Right lobe of liver (tissue), 4 donors: ENCODE measurements around the gene CECR2.

Experiments
- POLR2A ChIP-seq: fragments of 450-650 bp; IDR thresholded peaks from one replicate; pipeline ENCODE4 v1.6.1; 2017; ENCODE audit warnings: antibody characterized with exemption, mild to moderate bottlenecking
- TF ChIP-seq, protein P1 (sequence below), 4 donors: fragments of 200-600 bp in 3 of 4; fragments of 450-650 bp in 1 of 4; IDR thresholded peaks; one replicate each; pipeline versions ENCODE4 v1.5.1 to v1.8.0; 2016 to 2022; ENCODE audit warnings: antibody characterized with exemption in 4 of 4, mild to moderate bottlenecking in 2 of 4
- donor health status: DM: no; HTN: no; CAD: no.
- donor health status: DM: no; HTN: no; CAD: no.
- donor health status: DM: no; HTN: yes; CAD: no.

DNA sequence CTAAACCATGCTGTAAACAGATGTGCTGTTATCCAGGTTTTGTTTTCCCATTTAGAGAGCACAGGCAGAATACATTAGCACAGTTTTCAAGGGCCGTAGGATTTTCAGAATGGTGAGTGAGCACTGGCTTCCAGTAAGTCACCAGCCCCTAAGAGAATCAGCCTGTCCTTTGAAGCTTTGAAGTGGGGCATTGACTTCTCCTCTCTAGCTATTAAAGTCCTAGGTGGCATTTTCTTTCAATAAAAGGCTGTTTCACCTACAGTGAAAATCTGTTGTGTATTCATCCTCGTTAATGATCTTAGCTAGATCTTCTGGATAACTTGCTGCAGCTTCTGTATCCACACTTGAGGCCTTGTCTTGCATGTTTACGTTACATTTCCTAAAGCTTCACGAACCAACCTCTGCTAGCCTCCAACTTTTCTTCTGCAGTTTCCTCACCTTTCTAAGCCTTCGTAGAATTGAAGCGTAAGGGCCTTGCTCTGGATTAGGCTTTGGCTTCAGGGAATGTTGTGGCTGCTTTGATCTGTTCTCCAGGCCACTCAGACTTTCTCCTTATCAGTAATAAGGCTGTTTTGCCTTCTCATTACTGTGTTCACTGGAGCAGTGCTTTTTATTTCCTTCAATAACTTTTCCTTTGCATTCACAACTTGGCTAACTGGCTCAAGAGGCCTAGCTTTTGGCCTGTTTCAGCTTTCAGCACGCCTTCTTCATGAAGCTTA is 15.5 kb downstream of the CECR2 start:
- TF ChIP-seq, protein P1, sequence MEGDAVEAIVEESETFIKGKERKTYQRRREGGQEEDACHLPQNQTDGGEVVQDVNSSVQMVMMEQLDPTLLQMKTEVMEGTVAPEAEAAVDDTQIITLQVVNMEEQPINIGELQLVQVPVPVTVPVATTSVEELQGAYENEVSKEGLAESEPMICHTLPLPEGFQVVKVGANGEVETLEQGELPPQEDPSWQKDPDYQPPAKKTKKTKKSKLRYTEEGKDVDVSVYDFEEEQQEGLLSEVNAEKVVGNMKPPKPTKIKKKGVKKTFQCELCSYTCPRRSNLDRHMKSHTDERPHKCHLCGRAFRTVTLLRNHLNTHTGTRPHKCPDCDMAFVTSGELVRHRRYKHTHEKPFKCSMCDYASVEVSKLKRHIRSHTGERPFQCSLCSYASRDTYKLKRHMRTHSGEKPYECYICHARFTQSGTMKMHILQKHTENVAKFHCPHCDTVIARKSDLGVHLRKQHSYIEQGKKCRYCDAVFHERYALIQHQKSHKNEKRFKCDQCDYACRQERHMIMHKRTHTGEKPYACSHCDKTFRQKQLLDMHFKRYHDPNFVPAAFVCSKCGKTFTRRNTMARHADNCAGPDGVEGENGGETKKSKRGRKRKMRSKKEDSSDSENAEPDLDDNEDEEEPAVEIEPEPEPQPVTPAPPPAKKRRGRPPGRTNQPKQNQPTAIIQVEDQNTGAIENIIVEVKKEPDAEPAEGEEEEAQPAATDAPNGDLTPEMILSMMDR (IDR thresholded peaks at IDR 0.05): no peak
- TF ChIP-seq POLR2A: no peak
